Peyer's patch (tissue), 4 donors: ENCODE measurements around the gene ARHGAP1. TPM values are rescaled to one million over a fixed set of nuclear protein-coding genes. Genes with fewer than 3 reads are reported as not detected.
A peak's percentile ranks its signal among the peaks of the same experiment; 100 is the strongest.

ENCODE experiments used
- DNase-seq, 3 donors: peaks; one replicate each; pipeline ENCODE4 v3.0.0-alpha.2; 2017 to 2019
- H3K27ac ChIP-seq, 4 donors: fragments of 200-600 bp; sonication (generic); one replicate each; pipeline ENCODE4 v1.5.1; 2016 to 2019
- H3K27me3 ChIP-seq, 2 donors: fragments of 200-600 bp; sonication (generic); one replicate each; pipeline ENCODE4 v1.5.1; 2019
- H3K36me3 ChIP-seq, 3 donors: fragments of 200-600 bp; sonication (generic); one replicate each; pipeline ENCODE4 v1.5.1; 2016 to 2019
- H3K4me1 ChIP-seq, 4 donors: fragments of 200-600 bp; sonication (generic); one replicate each; pipeline ENCODE4 v1.5.1; 2016 to 2019
- H3K4me3 ChIP-seq, 4 donors: fragments of 200-600 bp; sonication (generic); 1 replicate in 3 of 4; 2 replicates in 1 of 4; pipeline ENCODE4 v1.5.1; 2016 to 2019; ENCODE audit warnings: mild to moderate bottlenecking in 1 of 4
- H3K9me3 ChIP-seq, 4 donors: fragments of 200-600 bp; sonication (generic); one replicate each; pipeline ENCODE4 v1.5.1; 2016 to 2019; ENCODE audit warnings: mild to moderate bottlenecking in 1 of 4
- CTCF ChIP-seq, 6 experiments: fragments of 450-650 bp in 4 of 6; fragments of 200-600 bp in 2 of 6; sonication (generic) in 1 of 6; IDR thresholded peaks; one replicate each; pipeline ENCODE4 v1.5.1; 2017 to 2019; ENCODE audit warnings: antibody characterized with exemption in 6 of 6, mild to moderate bottlenecking in 3 of 6, moderate library complexity in 1 of 6
- POLR2A ChIP-seq, 2 donors: fragments of 450-650 bp; IDR thresholded peaks; one replicate each; pipeline ENCODE4 v1.5.1; 2017; ENCODE audit warnings: antibody characterized with exemption in 2 of 2, mild to moderate bottlenecking in 2 of 2, moderate library complexity in 2 of 2
- total RNA-seq, 4 donors: library from RNA; depleted of rRNA; stranded (reverse); fragments of >200 nt; gene quantifications; one replicate each; pipeline ENCODE4 v1.1.0, GENCODE V29; 2016

The ARHGAP1 gene
- total RNA-seq, 4 donors from 2014 or later, result 52.0 to 85.8 (median 62.7) TPM

GRCh38 chr11:46664612-46665011 lies 35.8 kb downstream of the ARHGAP1 start:
- TF ChIP-seq POLR2A (IDR thresholded peaks at IDR 0.05) (no peak), CTCF (IDR thresholded peaks at IDR 0.05) (no peak)
- Histone ChIP-seq H3K4me3 (no peak overlapping the region), H3K36me3 (peaks cover 0 to 85% (median 0%) of the 10 kb centered on the region in 3 donors), H3K27me3 (no peaks in the 10 kb centered on the region), H3K9me3 (no peaks in the 10 kb centered on the region), H3K4me1 (no peaks in the 10 kb centered on the region), H3K27ac (peak overlapping the region in 1 of 4 donors; percentile 13)
- no peak for DNase-seq

- TF ChIP-seq POLR2A (IDR thresholded peaks at IDR 0.05) (no peak), CTCF (IDR thresholded peaks at IDR 0.05) (no peak)
- no peak overlapping the region for H3K27ac ChIP-seq
- H3K36me3 ChIP-seq, result peaks cover 0 to 85% (median 0%) of the 10 kb centered on the region in 3 donors
- peak in 1 of 3 donors; percentile 5 for DNase-seq
- H3K4me1 ChIP-seq, result no peaks in the 10 kb centered on the region
- no peak overlapping the region for H3K4me3 ChIP-seq
- no peaks in the 10 kb centered on the region for H3K27me3 ChIP-seq
- no peaks in the 10 kb centered on the region for H3K9me3 ChIP-seq
Observed at GRCh38 chr11:46663277-46663940, 37.0 kb downstream of the ARHGAP1 start.

GRCh38 chr11:46662366-46662765 lies 38.1 kb downstream of the ARHGAP1 start:
- DNase-seq, result no peak
- TF ChIP-seq POLR2A (IDR thresholded peaks at IDR 0.05) (no peak), CTCF (IDR thresholded peaks at IDR 0.05) (no peak)
- Histone ChIP-seq H3K27me3 (no peaks in the 10 kb centered on the region), H3K9me3 (no peaks in the 10 kb centered on the region), H3K36me3 (peaks cover 0 to 86% (median 0%) of the 10 kb centered on the region in 3 donors), H3K4me3 (no peak overlapping the region), H3K4me1 (no peaks in the 10 kb centered on the region), H3K27ac (no peak overlapping the region)

DNA sequence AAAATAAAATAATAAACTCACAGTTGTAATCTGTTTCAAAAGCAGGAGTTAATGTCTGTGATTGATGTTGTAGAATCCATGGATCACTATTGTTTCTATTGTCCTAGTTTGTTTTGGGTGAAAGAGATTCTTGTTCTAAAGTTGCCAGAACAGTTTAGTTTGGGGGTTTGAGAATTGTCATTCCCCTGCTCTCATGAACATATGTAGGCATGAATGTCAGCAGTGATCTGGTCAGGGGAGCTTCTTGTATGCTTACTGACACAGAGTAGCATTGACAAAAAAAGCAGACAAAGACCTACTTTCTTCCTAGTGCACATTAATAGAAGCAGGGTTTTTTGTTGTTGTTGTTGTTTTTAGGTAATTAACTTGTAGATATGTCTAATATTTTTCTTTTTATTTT lies 38.6 kb downstream of the ARHGAP1 start:
- Histone ChIP-seq H3K4me1 (no peaks in the 10 kb centered on the region), H3K27me3 (no peaks in the 10 kb centered on the region), H3K36me3 (peaks cover 0 to 86% (median 0%) of the 10 kb centered on the region in 3 donors), H3K27ac (no peak overlapping the region), H3K4me3 (no peak overlapping the region), H3K9me3 (no peaks in the 10 kb centered on the region)
- DNase-seq, result no peak
- no peak for TF ChIP-seq CTCF (IDR thresholded peaks at IDR 0.05)
- TF ChIP-seq POLR2A (IDR thresholded peaks at IDR 0.05), result no peak

- Histone ChIP-seq H3K9me3 (no peaks in the 10 kb centered on the region), H3K27ac (no peak overlapping the region), H3K36me3 (peaks cover 0 to 85% (median 0%) of the 10 kb centered on the region in 3 donors), H3K4me3 (no peak overlapping the region), H3K4me1 (no peaks in the 10 kb centered on the region), H3K27me3 (no peaks in the 10 kb centered on the region)
- no peak for DNase-seq
- TF ChIP-seq POLR2A (IDR thresholded peaks at IDR 0.05), result no peak
- TF ChIP-seq CTCF (IDR thresholded peaks at IDR 0.05), result no peak
Observed at GRCh38 chr11:46659908-46660307, 40.5 kb downstream of the ARHGAP1 start.
